GM12878 (cell line): ENCODE results near the gene RPL10. TPM values are rescaled to one million over a fixed set of nuclear protein-coding genes. Genes with fewer than 3 reads are reported as not detected.
A peak's percentile ranks its signal among the peaks of the same experiment; 100 is the strongest.

Experiments used
- BACH1 ChIP-seq: fragments of 450-650 bp; IDR thresholded peaks from 2 replicates; pipeline ENCODE4 v1.6.1; 2017; ENCODE audit warnings: mild to moderate bottlenecking, borderline replicate concordance
- BRCA1 ChIP-seq: IDR thresholded peaks from 2 replicates; pipeline ENCODE4 v1.6.1; 2011; ENCODE audit warnings: low read depth, low read length, improper control_type of control experiment
- CBX5 ChIP-seq: sonication (generic); IDR thresholded peaks from 2 replicates; pipeline ENCODE4 v1.6.1; 2016; ENCODE audit warnings: low read depth, moderate library complexity, mild to moderate bottlenecking, inconsistent platforms
- CHD2 ChIP-seq: IDR thresholded peaks from 2 replicates; pipeline ENCODE4 v1.6.1; 2011; ENCODE audit warnings: low read depth, low read length, improper control_type of control experiment, borderline replicate concordance
- GATAD2B ChIP-seq: fragments of 450-650 bp; conservative IDR thresholded peaks from 2 replicates; pipeline ENCODE4 v1.6.1; 2017; ENCODE audit warnings: low read depth, mild to moderate bottlenecking, moderate library complexity
- HDGF ChIP-seq: fragments of 450-650 bp; IDR thresholded peaks from 2 replicates; pipeline ENCODE4 v1.6.1; 2016; ENCODE audit warnings: antibody characterized with exemption
- IRF4 ChIP-seq: IDR thresholded peaks from 2 replicates; pipeline ENCODE4 v1.6.1; 2011; ENCODE audit warnings: low read depth, low read length
- LARP7 ChIP-seq: fragments of 450-650 bp; IDR thresholded peaks from 2 replicates; pipeline ENCODE4 v1.6.1; 2017; ENCODE audit warnings: mild to moderate bottlenecking
- MTA2 ChIP-seq: fragments of 450-650 bp; IDR thresholded peaks from 2 replicates; pipeline ENCODE4 v1.6.1; 2016; ENCODE audit warnings: low read depth, mild to moderate bottlenecking, moderate library complexity
- PAX8 ChIP-seq: fragments of 450-650 bp; IDR thresholded peaks from 2 replicates; pipeline ENCODE4 v1.6.1; 2017; ENCODE audit warnings: mild to moderate bottlenecking, moderate library complexity
- POLR2A ChIP-seq: IDR thresholded peaks from 2 replicates; pipeline ENCODE4 v1.6.1; 2011; ENCODE audit warnings: low read depth, mild to moderate bottlenecking, low read length
- SUPT20H ChIP-seq: IDR thresholded peaks from 2 replicates; pipeline ENCODE4 v1.6.1; 2011; ENCODE audit warnings: low read depth, mild to moderate bottlenecking, low read length, moderate library complexity, borderline replicate concordance; ENCODE audit not compliant: control insufficient read depth
- TBL1XR1 ChIP-seq: IDR thresholded peaks from 2 replicates; pipeline ENCODE4 v1.6.1; 2012; ENCODE audit warnings: low read depth, low read length, improper control_type of control experiment
- ZNF622 ChIP-seq: fragments of 450-650 bp; IDR thresholded peaks from 2 replicates; pipeline ENCODE4 v1.6.1; 2017; ENCODE audit warnings: mild to moderate bottlenecking, inconsistent platforms
- polyA plus RNA-seq, 11 experiments: library from polyadenylated mRNA; depleted of rRNA in 4 of 11; unstranded in 6 of 11; stranded (reverse) in 5 of 11; fragments of >200 nt; fragmentation: Nextera tagmentation in 4 of 11; fragmentation: Illumina TruSeq in 1 of 11; extraction: Ambion mirVana in 4 of 11; extraction: Trizol in 1 of 11; gene quantifications; 1 replicate in 1 of 11; 2 replicates in 10 of 11; pipeline versions ENCODE4 v1.2.1 to v1.2.3, GENCODE V29; 2011 to 2016; ENCODE audit warnings: inconsistent platforms in 2 of 11, missing spikeins in 2 of 11, low read depth in 1 of 11
- total RNA-seq, 4 experiments: library from RNA; depleted of rRNA in 3 of 4; stranded (reverse); fragments of >200 nt in 3 of 4; fragmentation: Illumina TruSeq in 1 of 4; extraction: Trizol in 1 of 4; gene quantifications; 2 replicates each; pipeline versions ENCODE4 v1.2.1 to v1.2.3, GENCODE V29; 2013 to 2021
- TF ChIP-seq, protein P1 (sequence below): fragments of 150-350 bp; IDR thresholded peaks from 2 replicates; pipeline ENCODE4 v1.6.1; 2014; ENCODE audit warnings: mild to moderate bottlenecking, low read depth, low read length
- TF ChIP-seq, protein P2 (sequence below): fragments of 450-650 bp; IDR thresholded peaks from 2 replicates; pipeline ENCODE4 v1.6.1; 2017; ENCODE audit warnings: borderline replicate concordance
- TF ChIP-seq, protein P3 (sequence below): IDR thresholded peaks from 2 replicates; pipeline ENCODE4 v1.6.1; 2012; ENCODE audit warnings: low read depth, low read length, improper control_type of control experiment
- TF ChIP-seq, protein P4 (sequence below): IDR thresholded peaks from 2 replicates; pipeline ENCODE4 v1.6.1; 2012; ENCODE audit warnings: low read length, inconsistent platforms
- TF ChIP-seq, protein P5 (sequence below): fragments of 450-650 bp; IDR thresholded peaks from 2 replicates; pipeline ENCODE4 v1.6.1; 2016; ENCODE audit warnings: mild to moderate bottlenecking
- TF ChIP-seq, protein P6 (sequence below): fragments of 450-650 bp; IDR thresholded peaks from 2 replicates; pipeline ENCODE4 v1.6.1; 2017; ENCODE audit warnings: mild to moderate bottlenecking, moderate library complexity

Gene RPL10
- total and polyA plus RNA-seq, 10 of the 15 experiments (the other 5 are each of a cell fraction or from before 2014, with no cell fraction given) = 1,938 to 7,222 (median 4,494) TPM

- TF ChIP-seq ZNF622 (no peak), GATAD2B (peak; percentile 37; the same call in 1 of the 2 replicates), MTA2 (0 out of 2 replicates have a peak, but pooled peaks have one; percentile 9), PAX8 (no peak), BRCA1 (no peak), POLR2A (peak; percentile 99), LARP7 (peak; percentile 54; the same call in 1 of the 2 replicates), IRF4 (0 out of 2 replicates have a peak, but pooled peaks have one; percentile 7), HDGF (no peak), SUPT20H (no peak), CBX5 (no peak), BACH1 (peak; percentile 54; the same call in 1 of the 2 replicates), TBL1XR1 (no peak), CHD2 (peak; percentile 62; the same call in 1 of the 2 replicates)
- TF ChIP-seq, protein P1, sequence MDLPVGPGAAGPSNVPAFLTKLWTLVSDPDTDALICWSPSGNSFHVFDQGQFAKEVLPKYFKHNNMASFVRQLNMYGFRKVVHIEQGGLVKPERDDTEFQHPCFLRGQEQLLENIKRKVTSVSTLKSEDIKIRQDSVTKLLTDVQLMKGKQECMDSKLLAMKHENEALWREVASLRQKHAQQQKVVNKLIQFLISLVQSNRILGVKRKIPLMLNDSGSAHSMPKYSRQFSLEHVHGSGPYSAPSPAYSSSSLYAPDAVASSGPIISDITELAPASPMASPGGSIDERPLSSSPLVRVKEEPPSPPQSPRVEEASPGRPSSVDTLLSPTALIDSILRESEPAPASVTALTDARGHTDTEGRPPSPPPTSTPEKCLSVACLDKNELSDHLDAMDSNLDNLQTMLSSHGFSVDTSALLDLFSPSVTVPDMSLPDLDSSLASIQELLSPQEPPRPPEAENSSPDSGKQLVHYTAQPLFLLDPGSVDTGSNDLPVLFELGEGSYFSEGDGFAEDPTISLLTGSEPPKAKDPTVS = no peak
- TF ChIP-seq, protein P2, sequence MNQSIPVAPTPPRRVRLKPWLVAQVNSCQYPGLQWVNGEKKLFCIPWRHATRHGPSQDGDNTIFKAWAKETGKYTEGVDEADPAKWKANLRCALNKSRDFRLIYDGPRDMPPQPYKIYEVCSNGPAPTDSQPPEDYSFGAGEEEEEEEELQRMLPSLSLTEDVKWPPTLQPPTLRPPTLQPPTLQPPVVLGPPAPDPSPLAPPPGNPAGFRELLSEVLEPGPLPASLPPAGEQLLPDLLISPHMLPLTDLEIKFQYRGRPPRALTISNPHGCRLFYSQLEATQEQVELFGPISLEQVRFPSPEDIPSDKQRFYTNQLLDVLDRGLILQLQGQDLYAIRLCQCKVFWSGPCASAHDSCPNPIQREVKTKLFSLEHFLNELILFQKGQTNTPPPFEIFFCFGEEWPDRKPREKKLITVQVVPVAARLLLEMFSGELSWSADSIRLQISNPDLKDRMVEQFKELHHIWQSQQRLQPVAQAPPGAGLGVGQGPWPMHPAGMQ = no peak
- TF ChIP-seq, protein P3, sequence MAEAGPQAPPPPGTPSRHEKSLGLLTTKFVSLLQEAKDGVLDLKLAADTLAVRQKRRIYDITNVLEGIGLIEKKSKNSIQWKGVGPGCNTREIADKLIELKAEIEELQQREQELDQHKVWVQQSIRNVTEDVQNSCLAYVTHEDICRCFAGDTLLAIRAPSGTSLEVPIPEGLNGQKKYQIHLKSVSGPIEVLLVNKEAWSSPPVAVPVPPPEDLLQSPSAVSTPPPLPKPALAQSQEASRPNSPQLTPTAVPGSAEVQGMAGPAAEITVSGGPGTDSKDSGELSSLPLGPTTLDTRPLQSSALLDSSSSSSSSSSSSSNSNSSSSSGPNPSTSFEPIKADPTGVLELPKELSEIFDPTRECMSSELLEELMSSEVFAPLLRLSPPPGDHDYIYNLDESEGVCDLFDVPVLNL = no peak
- TF ChIP-seq, protein P4, sequence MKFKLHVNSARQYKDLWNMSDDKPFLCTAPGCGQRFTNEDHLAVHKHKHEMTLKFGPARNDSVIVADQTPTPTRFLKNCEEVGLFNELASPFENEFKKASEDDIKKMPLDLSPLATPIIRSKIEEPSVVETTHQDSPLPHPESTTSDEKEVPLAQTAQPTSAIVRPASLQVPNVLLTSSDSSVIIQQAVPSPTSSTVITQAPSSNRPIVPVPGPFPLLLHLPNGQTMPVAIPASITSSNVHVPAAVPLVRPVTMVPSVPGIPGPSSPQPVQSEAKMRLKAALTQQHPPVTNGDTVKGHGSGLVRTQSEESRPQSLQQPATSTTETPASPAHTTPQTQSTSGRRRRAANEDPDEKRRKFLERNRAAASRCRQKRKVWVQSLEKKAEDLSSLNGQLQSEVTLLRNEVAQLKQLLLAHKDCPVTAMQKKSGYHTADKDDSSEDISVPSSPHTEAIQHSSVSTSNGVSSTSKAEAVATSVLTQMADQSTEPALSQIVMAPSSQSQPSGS = no peak
- TF ChIP-seq, protein P5, sequence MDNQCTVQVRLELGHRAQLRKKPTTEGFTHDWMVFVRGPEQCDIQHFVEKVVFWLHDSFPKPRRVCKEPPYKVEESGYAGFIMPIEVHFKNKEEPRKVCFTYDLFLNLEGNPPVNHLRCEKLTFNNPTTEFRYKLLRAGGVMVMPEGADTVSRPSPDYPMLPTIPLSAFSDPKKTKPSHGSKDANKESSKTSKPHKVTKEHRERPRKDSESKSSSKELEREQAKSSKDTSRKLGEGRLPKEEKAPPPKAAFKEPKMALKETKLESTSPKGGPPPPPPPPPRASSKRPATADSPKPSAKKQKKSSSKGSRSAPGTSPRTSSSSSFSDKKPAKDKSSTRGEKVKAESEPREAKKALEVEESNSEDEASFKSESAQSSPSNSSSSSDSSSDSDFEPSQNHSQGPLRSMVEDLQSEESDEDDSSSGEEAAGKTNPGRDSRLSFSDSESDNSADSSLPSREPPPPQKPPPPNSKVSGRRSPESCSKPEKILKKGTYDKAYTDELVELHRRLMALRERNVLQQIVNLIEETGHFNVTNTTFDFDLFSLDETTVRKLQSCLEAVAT = peak; percentile 86
- TF ChIP-seq, protein P6, sequence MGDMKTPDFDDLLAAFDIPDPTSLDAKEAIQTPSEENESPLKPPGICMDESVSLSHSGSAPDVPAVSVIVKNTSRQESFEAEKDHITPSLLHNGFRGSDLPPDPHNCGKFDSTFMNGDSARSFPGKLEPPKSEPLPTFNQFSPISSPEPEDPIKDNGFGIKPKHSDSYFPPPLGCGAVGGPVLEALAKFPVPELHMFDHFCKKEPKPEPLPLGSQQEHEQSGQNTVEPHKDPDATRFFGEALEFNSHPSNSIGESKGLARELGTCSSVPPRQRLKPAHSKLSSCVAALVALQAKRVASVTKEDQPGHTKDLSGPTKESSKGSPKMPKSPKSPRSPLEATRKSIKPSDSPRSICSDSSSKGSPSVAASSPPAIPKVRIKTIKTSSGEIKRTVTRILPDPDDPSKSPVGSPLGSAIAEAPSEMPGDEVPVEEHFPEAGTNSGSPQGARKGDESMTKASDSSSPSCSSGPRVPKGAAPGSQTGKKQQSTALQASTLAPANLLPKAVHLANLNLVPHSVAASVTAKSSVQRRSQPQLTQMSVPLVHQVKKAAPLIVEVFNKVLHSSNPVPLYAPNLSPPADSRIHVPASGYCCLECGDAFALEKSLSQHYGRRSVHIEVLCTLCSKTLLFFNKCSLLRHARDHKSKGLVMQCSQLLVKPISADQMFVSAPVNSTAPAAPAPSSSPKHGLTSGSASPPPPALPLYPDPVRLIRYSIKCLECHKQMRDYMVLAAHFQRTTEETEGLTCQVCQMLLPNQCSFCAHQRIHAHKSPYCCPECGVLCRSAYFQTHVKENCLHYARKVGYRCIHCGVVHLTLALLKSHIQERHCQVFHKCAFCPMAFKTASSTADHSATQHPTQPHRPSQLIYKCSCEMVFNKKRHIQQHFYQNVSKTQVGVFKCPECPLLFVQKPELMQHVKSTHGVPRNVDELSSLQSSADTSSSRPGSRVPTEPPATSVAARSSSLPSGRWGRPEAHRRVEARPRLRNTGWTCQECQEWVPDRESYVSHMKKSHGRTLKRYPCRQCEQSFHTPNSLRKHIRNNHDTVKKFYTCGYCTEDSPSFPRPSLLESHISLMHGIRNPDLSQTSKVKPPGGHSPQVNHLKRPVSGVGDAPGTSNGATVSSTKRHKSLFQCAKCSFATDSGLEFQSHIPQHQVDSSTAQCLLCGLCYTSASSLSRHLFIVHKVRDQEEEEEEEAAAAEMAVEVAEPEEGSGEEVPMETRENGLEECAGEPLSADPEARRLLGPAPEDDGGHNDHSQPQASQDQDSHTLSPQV = no peak
These were observed at the start of gene RPL10 (continued) for GRCh38 chrX:154397888-154398667.
